ENCODE data around the gene DOK5. TPM values are rescaled to one million over a fixed set of nuclear protein-coding genes. Genes with fewer than 3 reads are reported as not detected.

DOK5 gene
- total and polyA plus RNA-seq, 2 donors (not counting 3 experiments of a cell fraction or from before 2014, with no cell fraction given), result 3.5 to 14.2 TPM

DNA sequence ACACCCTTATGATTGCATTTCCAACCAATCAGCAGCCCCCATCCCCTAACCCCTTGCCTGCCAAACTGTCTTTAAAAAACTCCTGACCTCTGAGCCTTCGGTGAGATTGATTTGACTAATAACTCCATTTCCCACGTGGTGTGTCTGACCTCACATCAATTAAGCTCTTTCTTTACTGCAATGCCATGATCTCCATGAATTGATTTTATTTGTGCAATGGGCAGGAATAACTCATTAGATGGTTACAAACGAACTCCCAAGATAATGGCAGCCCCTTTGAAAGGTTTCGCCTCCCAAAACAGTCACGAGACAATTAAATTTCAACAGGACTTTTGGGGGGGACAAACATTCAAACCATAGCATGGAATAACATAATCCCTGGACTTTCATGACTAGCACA, 161.2 kb downstream of the DOK5 start:
- Histone ChIP-seq H3K4me2 (ENCODE audit: insufficient read depth, low read length) (no peak overlapping the region), H3K4me3 (replicated peaks in 1 of 3; ENCODE audit: insufficient read depth in 1 of 3, low read depth in 1 of 3, low read length in 3 of 3) (no peak overlapping the region), H2AFZ (ENCODE audit: low read depth, low read length) (no peak overlapping the region), H3K79me2 (ENCODE audit: control insufficient read depth, insufficient read depth, low read length) (no peaks in the 10 kb centered on the region), H3K36me3 (ENCODE audit: control insufficient read depth in 2 of 2, extremely low read depth in 1 of 2, insufficient read depth in 2 of 2, low read length in 2 of 2) (no peaks in the 10 kb centered on the region), H3K27me3 (ENCODE audit: control insufficient read depth in 2 of 2, insufficient read depth in 2 of 2, low read length in 2 of 2) (no peaks in the 10 kb centered on the region), H4K20me1 (replicated peaks; ENCODE audit: control insufficient read depth, extremely low read depth, insufficient read depth, low read length) (no peaks in the 10 kb centered on the region), H3K9me1 (replicated peaks; ENCODE audit: control insufficient read depth, extremely low read depth, insufficient read depth, low read length) (no peaks in the 10 kb centered on the region), H3K9me3 (replicated peaks; ENCODE audit: control insufficient read depth, insufficient read depth, low read length) (no peaks in the 10 kb centered on the region), H3K4me1 (ENCODE audit: control insufficient read depth, extremely low read depth, insufficient read depth, low read length) (no peaks in the 10 kb centered on the region), H3K27ac (ENCODE audit: insufficient read depth, low read depth, low read length) (no peak overlapping the region), H3K9ac (replicated peaks; ENCODE audit: extremely low read depth, insufficient read depth, low read length) (no peak overlapping the region)
- ChIA-PET CTCF (no interaction called here), POLR2A (no interaction called here)
- dilution Hi-C loops (cut with MboI; ENCODE audit: extremely low pct_ligation_motif_present, low sequenced_read_pairs) (no loop called here), intact Hi-C loops (cut with micrococcal nuclease) (no loop called here)
- FAIRE-seq, result no peak
- BruUV-seq (replicated peaks), result no TSS peak
- DNase-seq (ENCODE audit: low read depth, low spot score), result no peak
- no peak for TF ChIP-seq JUN (IDR thresholded peaks at IDR 0.05; ENCODE audit: borderline replicate concordance, insufficient read depth, insufficient read length, low read depth)
- no peak for TF ChIP-seq GATA2 (IDR thresholded peaks at IDR 0.05; ENCODE audit: insufficient read depth, insufficient read length, low read depth, low read length)
- TF ChIP-seq MYC (IDR thresholded peaks at IDR 0.05; ENCODE audit: low read depth, low read length), result no peak
- TF ChIP-seq FOS (IDR thresholded peaks at IDR 0.05; ENCODE audit: borderline replicate concordance, insufficient read depth, low read length), result no peak
- no peak for TF ChIP-seq POLR2AphosphoS5 (IDR thresholded peaks at IDR 0.05; ENCODE audit: insufficient read depth, low read depth, low read length)
- TF ChIP-seq POLR2A (IDR thresholded peaks at IDR 0.05; ENCODE audit: low read depth, low read length), result no peak
- TF ChIP-seq EZH2 (IDR thresholded peaks at IDR 0.05; ENCODE audit: borderline replicate concordance, low read depth, low read length, severe bottlenecking), result no peak
- TF ChIP-seq, protein P1, sequence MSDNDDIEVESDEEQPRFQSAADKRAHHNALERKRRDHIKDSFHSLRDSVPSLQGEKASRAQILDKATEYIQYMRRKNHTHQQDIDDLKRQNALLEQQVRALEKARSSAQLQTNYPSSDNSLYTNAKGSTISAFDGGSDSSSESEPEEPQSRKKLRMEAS (IDR thresholded peaks at IDR 0.05; ENCODE audit: insufficient read depth, insufficient read length), result no peak
- TF ChIP-seq, protein P2, sequence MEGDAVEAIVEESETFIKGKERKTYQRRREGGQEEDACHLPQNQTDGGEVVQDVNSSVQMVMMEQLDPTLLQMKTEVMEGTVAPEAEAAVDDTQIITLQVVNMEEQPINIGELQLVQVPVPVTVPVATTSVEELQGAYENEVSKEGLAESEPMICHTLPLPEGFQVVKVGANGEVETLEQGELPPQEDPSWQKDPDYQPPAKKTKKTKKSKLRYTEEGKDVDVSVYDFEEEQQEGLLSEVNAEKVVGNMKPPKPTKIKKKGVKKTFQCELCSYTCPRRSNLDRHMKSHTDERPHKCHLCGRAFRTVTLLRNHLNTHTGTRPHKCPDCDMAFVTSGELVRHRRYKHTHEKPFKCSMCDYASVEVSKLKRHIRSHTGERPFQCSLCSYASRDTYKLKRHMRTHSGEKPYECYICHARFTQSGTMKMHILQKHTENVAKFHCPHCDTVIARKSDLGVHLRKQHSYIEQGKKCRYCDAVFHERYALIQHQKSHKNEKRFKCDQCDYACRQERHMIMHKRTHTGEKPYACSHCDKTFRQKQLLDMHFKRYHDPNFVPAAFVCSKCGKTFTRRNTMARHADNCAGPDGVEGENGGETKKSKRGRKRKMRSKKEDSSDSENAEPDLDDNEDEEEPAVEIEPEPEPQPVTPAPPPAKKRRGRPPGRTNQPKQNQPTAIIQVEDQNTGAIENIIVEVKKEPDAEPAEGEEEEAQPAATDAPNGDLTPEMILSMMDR (IDR thresholded peaks at IDR 0.05; ENCODE audit: extremely low read depth in 1 of 2, insufficient read depth in 1 of 2, low read depth in 1 of 2, low read length in 2 of 2), result no peak
